Right lobe of liver (tissue), 4 donors: Measurements from ENCODE around the gene ETFDH.

ENCODE experiments used
- POLR2A ChIP-seq: fragments of 450-650 bp; IDR thresholded peaks from one replicate; pipeline ENCODE4 v1.6.1; 2017; ENCODE audit warnings: antibody characterized with exemption, mild to moderate bottlenecking
- TF ChIP-seq, protein P1 (sequence below), 4 donors: fragments of 200-600 bp in 3 of 4; fragments of 450-650 bp in 1 of 4; IDR thresholded peaks; one replicate each; pipeline versions ENCODE4 v1.5.1 to v1.8.0; 2016 to 2022; ENCODE audit warnings: antibody characterized with exemption in 4 of 4, mild to moderate bottlenecking in 2 of 4
- donor health status: DM: no; HTN: no; CAD: no.
- donor health status: DM: no; HTN: no; CAD: no.
- donor health status: DM: no; HTN: yes; CAD: no.

GRCh38 chr4:158644356-158644755 is 27.7 kb upstream of the ETFDH start:
- TF ChIP-seq, protein P1, sequence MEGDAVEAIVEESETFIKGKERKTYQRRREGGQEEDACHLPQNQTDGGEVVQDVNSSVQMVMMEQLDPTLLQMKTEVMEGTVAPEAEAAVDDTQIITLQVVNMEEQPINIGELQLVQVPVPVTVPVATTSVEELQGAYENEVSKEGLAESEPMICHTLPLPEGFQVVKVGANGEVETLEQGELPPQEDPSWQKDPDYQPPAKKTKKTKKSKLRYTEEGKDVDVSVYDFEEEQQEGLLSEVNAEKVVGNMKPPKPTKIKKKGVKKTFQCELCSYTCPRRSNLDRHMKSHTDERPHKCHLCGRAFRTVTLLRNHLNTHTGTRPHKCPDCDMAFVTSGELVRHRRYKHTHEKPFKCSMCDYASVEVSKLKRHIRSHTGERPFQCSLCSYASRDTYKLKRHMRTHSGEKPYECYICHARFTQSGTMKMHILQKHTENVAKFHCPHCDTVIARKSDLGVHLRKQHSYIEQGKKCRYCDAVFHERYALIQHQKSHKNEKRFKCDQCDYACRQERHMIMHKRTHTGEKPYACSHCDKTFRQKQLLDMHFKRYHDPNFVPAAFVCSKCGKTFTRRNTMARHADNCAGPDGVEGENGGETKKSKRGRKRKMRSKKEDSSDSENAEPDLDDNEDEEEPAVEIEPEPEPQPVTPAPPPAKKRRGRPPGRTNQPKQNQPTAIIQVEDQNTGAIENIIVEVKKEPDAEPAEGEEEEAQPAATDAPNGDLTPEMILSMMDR (IDR thresholded peaks at IDR 0.05): no peak
- no peak for TF ChIP-seq POLR2A
